ENCODE measurements around the gene LRRN4.

The LRRN4 gene

GRCh38 chr20:6029538-6029937, 24.3 kb downstream of the LRRN4 start:
- no peak for DNase-seq

DNA sequence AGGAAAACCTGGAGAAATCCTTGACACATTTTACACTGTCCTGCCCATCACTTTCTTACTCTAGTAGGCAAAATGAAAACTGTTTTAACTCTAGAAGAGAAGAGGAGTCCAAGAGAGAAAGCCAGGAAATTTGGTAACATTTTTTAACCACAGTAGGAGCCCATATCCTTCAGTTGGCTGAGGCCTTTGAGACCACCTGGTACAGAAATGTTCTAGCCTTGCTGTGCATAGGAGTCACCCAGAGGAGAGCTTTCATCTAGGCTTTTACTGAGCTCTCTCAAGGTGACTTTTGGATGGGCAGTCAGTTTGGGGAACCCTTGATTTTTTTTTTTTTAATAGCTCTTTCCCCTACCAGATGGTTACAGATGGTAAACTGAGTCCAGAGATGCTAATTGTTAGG, 25.0 kb downstream of the LRRN4 start:
- no peak for DNase-seq

- DNase-seq = no peak
Measured at GRCh38 chr20:6026051-6026450, 27.8 kb downstream of the LRRN4 start.

DNA sequence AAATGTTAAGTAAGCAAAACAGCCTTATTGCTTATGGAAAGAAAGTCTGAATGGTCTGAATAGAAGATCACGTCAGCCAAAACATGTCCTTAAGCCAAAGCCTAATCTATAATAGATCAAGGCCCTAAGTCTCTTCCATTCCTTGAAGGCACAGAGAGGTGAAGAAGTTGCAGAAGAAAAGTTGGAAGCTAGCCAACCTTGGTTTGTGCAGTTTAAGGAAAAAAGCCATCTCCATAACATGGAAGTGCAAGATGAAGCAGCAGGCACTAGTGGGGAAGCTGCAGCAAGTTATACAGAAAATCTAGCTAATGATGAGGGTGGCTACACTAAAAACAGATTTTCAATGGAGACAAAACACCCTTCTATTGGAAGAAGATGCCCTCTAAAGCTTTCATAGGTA, 29.1 kb downstream of the LRRN4 start:
- no peak for DNase-seq

DNA sequence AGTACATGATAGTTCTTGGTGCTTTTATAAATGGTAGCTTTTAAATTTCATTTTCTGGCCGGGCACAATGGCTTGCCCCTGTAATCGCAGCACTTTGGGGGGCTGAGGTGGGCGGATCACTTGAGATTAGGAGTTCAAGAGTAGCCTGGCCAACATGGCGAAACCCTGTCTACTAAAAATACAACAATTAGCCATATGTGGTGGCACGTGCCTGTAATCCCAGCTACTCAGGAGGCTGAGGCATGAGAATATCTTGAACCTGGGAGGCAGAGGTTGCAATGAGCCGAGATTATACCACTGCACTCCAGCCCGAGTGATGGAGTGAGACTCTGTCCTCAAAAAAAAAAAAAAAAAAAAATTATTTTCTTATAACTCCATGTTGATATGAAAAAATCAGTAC, 36.0 kb downstream of the LRRN4 start:
- no peak for DNase-seq

DNA sequence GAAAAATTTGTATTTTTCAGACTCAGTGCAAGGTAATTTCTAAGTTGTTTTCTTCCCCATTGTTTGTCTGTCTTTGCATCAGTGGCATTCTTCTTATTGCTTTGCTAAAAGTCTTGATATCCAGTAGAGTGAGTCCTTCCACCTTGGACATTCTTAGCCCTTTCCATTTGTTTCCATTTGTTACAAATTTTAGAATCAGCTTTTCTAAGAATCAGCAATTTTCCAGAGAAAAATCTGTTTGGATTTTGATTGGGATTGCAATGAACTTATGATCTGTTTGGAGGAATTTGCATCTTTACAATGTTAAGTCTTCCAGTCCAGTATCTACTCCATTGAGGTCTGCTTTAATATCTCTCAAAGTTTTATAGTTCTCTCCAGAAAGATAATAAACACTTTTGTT, 36.4 kb downstream of the LRRN4 start:
- no peak for DNase-seq

GRCh38 chr20:6014957-6015356, 38.9 kb downstream of the LRRN4 start:
- no peak for DNase-seq

- no peak for DNase-seq
Measured at GRCh38 chr20:6014017-6014416, 39.8 kb downstream of the LRRN4 start.

DNA sequence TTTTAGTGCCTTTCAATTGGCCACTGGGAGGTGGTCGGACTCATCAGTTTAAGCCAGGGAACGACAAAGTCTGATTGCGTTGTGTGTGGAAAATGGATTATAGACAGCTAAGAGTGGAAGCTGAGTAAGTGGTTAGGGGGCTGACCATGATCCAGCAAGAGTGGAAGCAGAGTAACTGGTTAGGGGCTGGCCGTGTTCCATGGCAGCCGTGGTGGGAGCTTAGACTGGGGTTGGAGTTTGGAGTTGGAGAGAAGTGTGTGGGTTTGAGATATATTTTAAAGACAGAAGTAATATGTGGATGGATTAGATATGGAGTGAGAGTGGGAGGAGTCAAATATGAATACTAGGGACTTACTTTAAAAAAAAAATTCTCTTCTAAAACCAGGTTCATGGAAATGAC, 41.7 kb downstream of the LRRN4 start:
- DNase-seq = no peak

DNA sequence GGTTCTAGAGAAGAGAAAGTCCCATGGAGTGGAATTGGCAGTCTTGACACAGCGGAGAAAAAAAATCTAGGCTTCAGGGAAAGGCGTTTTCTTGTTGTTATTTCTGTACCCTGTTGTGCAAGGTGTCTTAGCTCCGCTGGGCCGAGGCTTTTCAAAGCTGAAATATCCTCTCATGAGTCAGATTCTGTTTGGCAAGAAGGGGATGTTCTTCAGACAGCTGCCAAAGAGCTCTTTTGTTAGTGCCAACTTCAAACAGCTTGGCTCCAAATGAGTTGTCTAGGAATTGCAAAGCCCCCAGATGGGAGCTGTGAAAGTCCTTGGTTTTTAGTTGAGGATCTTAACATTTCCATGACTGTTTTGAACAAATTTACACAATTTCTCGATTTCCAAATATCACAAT, 45.6 kb downstream of the LRRN4 start:
- no peak for DNase-seq

DNA sequence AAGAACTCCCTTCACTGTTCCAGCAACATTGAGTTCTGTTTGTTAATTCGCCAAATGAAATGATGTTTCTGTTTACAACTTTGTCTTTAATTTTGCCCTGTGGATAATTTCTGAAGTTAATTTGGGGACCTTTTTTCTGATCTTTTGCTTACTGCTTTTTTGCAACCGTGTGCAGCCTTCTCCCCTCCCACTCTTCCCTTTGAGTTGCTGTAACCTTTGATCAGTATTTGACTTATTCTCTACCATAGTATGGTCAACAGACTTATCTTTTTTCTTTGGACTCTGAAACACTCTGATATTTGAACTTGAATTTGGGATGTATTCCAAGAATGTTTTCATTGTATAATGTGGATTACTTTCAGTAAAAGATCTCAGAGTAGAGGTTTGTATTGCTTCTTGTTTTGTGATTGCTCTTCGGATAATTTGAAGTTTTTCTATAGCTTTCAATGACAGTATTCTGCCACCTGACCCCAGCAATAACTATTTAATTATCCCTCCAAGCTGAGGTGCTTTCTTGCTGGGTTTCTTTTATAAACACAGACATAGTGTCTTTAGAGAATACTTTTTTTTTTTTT, 46.2 kb downstream of the LRRN4 start:
- no peak for DNase-seq

DNA sequence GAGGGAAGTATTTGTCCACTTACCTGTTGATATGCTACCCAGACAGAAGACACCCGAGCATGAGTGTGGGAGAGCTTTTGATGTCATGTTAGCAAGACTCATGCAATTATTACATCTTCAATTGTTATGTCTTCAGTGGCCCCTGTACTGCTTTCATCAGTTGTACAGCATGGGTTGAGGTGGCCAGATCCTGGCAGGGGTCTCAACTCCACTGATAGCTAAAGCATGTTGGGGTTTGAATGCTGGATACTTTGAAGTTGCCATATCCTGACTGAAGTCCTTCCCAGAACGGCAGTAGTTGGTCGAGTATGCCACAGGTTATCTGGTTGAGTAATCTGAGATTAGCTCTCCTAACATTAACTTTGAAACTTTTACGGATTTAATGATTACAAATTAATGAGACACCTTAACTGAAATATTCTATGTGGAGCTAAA, 46.7 kb downstream of the LRRN4 start:
- DNase-seq = peak; percentile 24

DNA sequence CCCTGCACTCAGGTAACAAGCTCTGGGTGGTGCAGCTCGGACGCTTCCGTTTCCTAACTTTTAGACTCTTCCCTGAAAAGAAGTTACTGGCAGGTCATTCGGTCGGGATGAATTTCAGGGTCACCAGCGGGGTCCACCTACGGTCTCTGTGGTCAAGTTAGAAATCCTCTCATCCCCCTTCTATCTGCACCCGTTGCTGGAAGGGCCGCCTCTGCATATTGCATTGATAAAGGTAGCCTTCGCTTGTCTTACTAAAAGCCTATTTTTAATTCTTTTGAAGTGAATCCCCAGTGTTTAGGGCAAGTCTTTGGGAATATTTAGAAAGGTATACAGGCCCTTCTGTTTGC, 47.3 kb downstream of the LRRN4 start:
- no peak for DNase-seq

DNA sequence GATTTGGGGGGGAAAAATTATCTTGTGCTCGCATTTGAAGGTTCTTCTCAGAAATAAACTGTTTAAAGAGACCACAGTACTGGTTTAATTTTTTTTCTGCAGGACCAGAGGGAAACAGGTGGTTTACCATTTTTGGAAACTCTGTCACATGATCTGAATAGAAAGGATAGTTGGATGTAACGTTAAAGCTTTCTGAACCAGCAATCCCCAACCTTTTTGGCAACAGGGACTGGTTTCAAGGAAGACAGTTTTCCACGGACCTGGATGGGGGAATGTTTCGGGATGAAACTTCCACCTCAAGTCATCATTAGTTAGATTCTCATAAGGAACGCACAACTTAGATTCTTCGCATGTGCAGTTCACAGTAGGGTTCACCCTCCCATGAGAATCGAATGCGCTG, 53.0 kb downstream of the LRRN4 start:
- no peak for DNase-seq

GRCh38 chr20:5999783-6000182, 54.1 kb downstream of the LRRN4 start:
- DNase-seq = no peak

DNA sequence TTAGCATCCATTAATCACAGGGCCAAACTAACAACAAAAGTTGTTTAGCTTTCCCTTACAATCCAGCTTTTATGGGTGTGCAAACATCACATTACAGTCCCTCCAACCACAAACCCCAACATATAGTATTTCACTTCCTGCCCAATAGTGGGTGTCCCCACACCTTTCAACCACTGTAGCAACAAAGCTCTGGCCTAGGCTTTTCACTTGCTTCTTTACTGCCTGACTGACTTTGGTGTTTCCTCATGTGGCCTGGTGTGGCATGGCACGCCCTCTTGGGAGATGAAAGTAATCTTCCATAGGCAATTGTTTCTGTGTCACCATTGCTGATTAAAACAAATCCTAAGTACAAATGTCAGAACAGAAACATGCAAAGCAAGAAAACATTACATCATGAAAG, 57.1 kb downstream of the LRRN4 start:
- DNase-seq = no peak

DNA sequence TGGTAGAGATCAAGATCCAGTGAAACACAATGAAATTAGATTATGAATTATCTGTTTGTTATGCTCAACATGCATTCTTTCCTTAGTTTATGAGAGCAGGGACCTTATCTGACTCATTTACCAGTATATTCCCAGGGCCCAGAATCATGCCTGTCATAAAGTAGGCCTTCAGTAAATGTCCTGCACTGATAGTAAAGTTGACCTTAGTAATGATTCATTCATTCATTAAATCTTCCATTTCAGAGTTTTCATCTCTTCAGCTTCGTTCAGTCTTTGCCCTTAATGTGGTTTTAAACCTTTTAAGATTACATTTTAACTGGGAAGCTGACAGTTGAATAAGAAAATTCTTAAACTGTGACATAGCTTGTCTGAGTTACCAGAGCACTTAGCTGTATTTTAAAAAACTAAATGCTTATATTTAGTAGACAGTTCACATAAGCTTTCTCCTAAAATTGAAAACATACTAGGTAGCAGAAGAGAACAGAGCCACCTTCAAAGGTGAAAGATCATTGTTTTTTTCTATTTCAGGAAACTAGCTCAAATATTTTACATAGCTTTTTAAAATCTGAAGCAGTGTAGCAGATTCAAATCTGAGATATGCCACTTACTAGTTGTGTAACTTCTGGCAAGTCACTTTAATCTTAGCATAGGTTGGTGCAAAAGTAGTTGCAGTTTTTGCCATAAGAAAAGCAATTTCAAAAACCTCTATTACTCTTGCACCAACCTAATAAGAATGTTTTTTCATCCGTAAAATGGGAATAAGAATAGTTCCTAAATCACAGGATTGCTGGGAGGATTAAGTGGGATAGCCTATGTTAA, 62.0 kb downstream of the LRRN4 start:
- no peak for DNase-seq

GRCh38 chr20:5990946-5991345, 62.9 kb downstream of the LRRN4 start:
- no peak for DNase-seq

All from NCI-H510A treated with DMSO at 0.1 percent for 48 hours (cell line).